ENCODE results near the gene GTPBP10. TPM values are rescaled to one million over a fixed set of nuclear protein-coding genes. Genes with fewer than 3 reads are reported as not detected.
A peak's percentile ranks its signal among the peaks of the same experiment; 100 is the strongest.

GTPBP10 gene
- total and polyA plus RNA-seq, 2 of the 13 experiments (the other 11 are each of a cell fraction or from before 2014, with no cell fraction given): 13.3 to 38.7 TPM

DNA sequence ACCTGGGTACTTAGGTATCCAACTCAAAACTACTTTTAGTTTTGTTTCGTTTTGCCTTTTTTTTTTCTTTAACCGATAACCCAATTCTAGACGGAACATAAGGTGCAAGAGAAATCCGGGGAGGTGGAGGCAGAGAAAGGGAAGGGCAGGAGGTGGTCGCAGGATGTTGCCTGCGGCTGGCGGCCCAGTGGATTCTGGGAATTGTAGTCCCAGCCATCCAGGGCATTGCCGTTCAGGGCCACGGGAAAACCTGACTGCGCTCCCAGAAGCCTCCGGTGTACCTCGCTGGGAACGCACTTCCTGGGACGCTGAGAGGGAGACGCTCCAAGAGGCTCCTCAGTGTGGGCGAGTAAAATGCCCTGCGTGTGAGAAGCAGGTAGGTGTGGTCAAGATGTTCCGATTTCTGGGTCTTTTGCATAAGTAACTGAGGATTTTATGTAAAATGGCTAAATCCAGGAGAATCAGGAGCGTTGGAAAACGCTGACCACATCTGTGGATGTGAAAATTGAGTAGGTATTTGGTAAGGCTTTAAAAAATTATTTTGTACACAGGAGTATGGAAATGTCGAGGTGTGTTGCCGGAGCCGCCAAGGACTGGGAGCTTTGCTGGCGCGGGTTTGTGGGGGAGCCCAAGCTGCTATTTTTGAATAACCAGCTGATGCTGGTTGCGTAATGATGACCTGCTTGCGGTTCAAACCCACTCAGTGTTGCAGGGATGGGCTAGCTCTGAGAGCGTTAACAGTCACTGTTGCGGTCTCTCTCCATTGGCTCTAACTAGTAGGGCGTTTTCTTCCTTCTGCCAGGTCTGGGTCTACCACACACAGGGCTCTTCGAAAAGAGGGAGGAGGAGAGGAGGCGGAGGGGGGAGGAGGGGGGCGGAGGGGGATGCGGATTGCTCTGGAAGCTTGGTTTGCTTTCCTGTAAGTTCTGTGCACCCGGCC is 56.9 kb downstream of the GTPBP10 start, which contains the start of gene CLDN12 (continued):
- peak; percentile 51; the same call in 1 of the 2 replicates for TF ChIP-seq ZNF205 (CRISPR knock-in tag; IDR thresholded peaks at IDR 0.05)
- peak; percentile 73 for TF ChIP-seq HDAC2 (CRISPR knock-in tag; IDR thresholded peaks at IDR 0.05)
- TF ChIP-seq KLF11 (CRISPR knock-in tag; IDR thresholded peaks at IDR 0.05): 0 out of 2 replicates have a peak, but pooled peaks have one; percentile 39
- peak; percentile 22; the same call in 1 of the 2 replicates for TF ChIP-seq ZNF292 (CRISPR knock-in tag; IDR thresholded peaks at IDR 0.05; ENCODE audit: borderline replicate concordance, low read depth)
- TF ChIP-seq ZNF143 (CRISPR knock-in tag; IDR thresholded peaks at IDR 0.05): peak; percentile 95
- peak; percentile 85; the same call in 1 of the 2 replicates for TF ChIP-seq HOXA3 (CRISPR knock-in tag; IDR thresholded peaks at IDR 0.05)
- TF ChIP-seq YEATS2 (CRISPR knock-in tag; IDR thresholded peaks at IDR 0.05; ENCODE audit: borderline replicate concordance): peak; percentile 85; the same call in 1 of the 2 replicates
- peak; percentile 85 for TF ChIP-seq ERF (CRISPR knock-in tag; IDR thresholded peaks at IDR 0.05)
- no peak for TF ChIP-seq BRCA1 (CRISPR knock-in tag; IDR thresholded peaks at IDR 0.05)
- TF ChIP-seq ZNF513 (CRISPR knock-in tag; conservative IDR thresholded peaks at IDR 0.05): no peak
- TF ChIP-seq, protein P1, sequence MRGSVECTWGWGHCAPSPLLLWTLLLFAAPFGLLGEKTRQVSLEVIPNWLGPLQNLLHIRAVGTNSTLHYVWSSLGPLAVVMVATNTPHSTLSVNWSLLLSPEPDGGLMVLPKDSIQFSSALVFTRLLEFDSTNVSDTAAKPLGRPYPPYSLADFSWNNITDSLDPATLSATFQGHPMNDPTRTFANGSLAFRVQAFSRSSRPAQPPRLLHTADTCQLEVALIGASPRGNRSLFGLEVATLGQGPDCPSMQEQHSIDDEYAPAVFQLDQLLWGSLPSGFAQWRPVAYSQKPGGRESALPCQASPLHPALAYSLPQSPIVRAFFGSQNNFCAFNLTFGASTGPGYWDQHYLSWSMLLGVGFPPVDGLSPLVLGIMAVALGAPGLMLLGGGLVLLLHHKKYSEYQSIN (CRISPR knock-in tag; IDR thresholded peaks at IDR 0.05; ENCODE audit: borderline replicate concordance): no peak
- no peak for TF ChIP-seq CC2D1A (CRISPR knock-in tag; IDR thresholded peaks at IDR 0.05)
- TF ChIP-seq PBX3 (CRISPR knock-in tag; IDR thresholded peaks at IDR 0.05; ENCODE audit: borderline replicate concordance): no peak
- peak; percentile 57; the same call in 1 of the 2 replicates for TF ChIP-seq RXRA (CRISPR knock-in tag; IDR thresholded peaks at IDR 0.05)
- TF ChIP-seq PHF20 (CRISPR knock-in tag; IDR thresholded peaks at IDR 0.05): peak; percentile 82
- no peak for TF ChIP-seq KLF15 (CRISPR knock-in tag; IDR thresholded peaks at IDR 0.05; ENCODE audit: borderline replicate concordance)
- peak; percentile 94 for TF ChIP-seq POLR2AphosphoS5 (IDR thresholded peaks at IDR 0.05; ENCODE audit: low read depth, low read length)
- TF ChIP-seq ZNF550 (CRISPR knock-in tag; IDR thresholded peaks at IDR 0.05; ENCODE audit: borderline replicate concordance): no peak
- TF ChIP-seq ZNF598 (CRISPR knock-in tag; IDR thresholded peaks at IDR 0.05; ENCODE audit: borderline replicate concordance): 0 out of 2 replicates have a peak, but pooled peaks have one; percentile 22
- TF ChIP-seq TARDBP (CRISPR knock-in tag; IDR thresholded peaks at IDR 0.05): peak; percentile 63; the same call in 1 of the 2 replicates
- TF ChIP-seq ZNF331 (CRISPR knock-in tag; IDR thresholded peaks at IDR 0.05): peak; percentile 68
- TF ChIP-seq ZNF17 (CRISPR knock-in tag; IDR thresholded peaks at IDR 0.05): no peak
- no peak for TF ChIP-seq PCBP1 (IDR thresholded peaks at IDR 0.05; ENCODE audit: borderline replicate concordance, low read depth, low read length)
